ENCODE results near the gene KRT6C.
A peak's percentile ranks its signal among the peaks of the same experiment; 100 is the strongest.
"Not testable (repeated sequence)": the region's sequence is repeated elsewhere in the genome, so short reads cannot be mapped to it uniquely, and the experiment has no call there.

KRT6C gene

GRCh38 chr12:52454411-52455201 lies 19.0 kb downstream of the KRT6C start:
- no peak for DNase-seq

GRCh38 chr12:52452101-52452500 lies 21.5 kb downstream of the KRT6C start, which contains the start of gene KRT6B:
TSS of gene KRT6B (minus strand) at chr12:52452146. CDS start at chr12:52452078, 68 bp downstream.
- no peak for DNase-seq

- no peak for DNase-seq
Measured at GRCh38 chr12:52448228-52448627, 25.4 kb downstream of the KRT6C start.

GRCh38 chr12:52447196-52447595 lies 26.4 kb downstream of the KRT6C start:
- not testable (repeated sequence) for DNase-seq

- DNase-seq = no peak
Measured at GRCh38 chr12:52446367-52447045, 27.1 kb downstream of the KRT6C start.

GRCh38 chr12:52445876-52446275 lies 27.7 kb downstream of the KRT6C start:
- DNase-seq = no peak

- DNase-seq = no peak
Measured at GRCh38 chr12:52444647-52445595, 28.7 kb downstream of the KRT6C start.

- DNase-seq = no peak
Measured at GRCh38 chr12:52443966-52444365, 29.6 kb downstream of the KRT6C start.

GRCh38 chr12:52442600-52443061 lies 31.0 kb downstream of the KRT6C start:
- DNase-seq = no peak

- DNase-seq = no peak
Measured at GRCh38 chr12:52441320-52441911, 32.2 kb downstream of the KRT6C start.

- DNase-seq = no peak
Measured at GRCh38 chr12:52440821-52441319, 32.7 kb downstream of the KRT6C start.

GRCh38 chr12:52439845-52440244 lies 33.8 kb downstream of the KRT6C start:
- peak; percentile 12 for DNase-seq

- DNase-seq = no peak
Measured at GRCh38 chr12:52439420-52439819, 34.2 kb downstream of the KRT6C start.

GRCh38 chr12:52438305-52439301 lies 35.0 kb downstream of the KRT6C start:
- no peak for DNase-seq

- no peak for DNase-seq
Measured at GRCh38 chr12:52437508-52437907, 36.1 kb downstream of the KRT6C start.

GRCh38 chr12:52436828-52437474 lies 36.7 kb downstream of the KRT6C start:
- DNase-seq = no peak

- DNase-seq = no peak
Measured at GRCh38 chr12:52436000-52436827, 37.4 kb downstream of the KRT6C start.

- DNase-seq = no peak
Measured at GRCh38 chr12:52435659-52435999, 38.0 kb downstream of the KRT6C start.

GRCh38 chr12:52434760-52435530 lies 38.7 kb downstream of the KRT6C start:
- no peak for DNase-seq

Measured in NK-92 treated with Interleukin-12 subunit alpha and Interleukin-12 subunit beta, amount 100 ng/mL, for 24 hours (cell line).